ENCODE measurements around the gene SBNO2.
A peak's percentile ranks its signal among the peaks of the same experiment; 100 is the strongest.
"Not testable (repeated sequence)": the region's sequence is repeated elsewhere in the genome, so short reads cannot be mapped to it uniquely, and the experiment has no call there.

SBNO2 gene

DNA sequence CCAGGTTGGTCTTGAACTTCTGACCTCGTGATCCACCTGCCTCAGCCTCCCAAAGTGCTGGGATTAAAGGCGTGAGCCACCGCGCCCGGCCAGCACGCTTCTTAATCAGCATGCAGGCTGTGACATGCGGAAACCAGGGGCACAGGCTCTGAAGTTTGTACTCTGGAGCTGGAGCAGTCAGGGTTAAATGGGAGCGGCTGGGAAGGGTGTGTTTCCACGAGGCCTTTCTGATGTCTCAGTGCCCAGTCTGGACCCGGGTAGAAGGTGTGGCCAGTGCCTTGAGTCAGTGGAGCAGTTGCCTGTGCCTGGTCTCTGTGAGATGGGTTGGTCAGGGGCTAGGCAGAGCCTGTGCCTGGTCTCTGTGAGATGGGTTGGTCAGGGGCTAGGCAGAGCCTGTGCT, 34.8 kb upstream of the SBNO2 start:
- DNase-seq (ENCODE audit: low read depth in 2 of 2), result not testable (repeated sequence)

- DNase-seq (ENCODE audit: low read depth in 2 of 2), result no peak
Observed at GRCh38 chr19:1206864-1207450, 32.9 kb upstream of the SBNO2 start.

DNA sequence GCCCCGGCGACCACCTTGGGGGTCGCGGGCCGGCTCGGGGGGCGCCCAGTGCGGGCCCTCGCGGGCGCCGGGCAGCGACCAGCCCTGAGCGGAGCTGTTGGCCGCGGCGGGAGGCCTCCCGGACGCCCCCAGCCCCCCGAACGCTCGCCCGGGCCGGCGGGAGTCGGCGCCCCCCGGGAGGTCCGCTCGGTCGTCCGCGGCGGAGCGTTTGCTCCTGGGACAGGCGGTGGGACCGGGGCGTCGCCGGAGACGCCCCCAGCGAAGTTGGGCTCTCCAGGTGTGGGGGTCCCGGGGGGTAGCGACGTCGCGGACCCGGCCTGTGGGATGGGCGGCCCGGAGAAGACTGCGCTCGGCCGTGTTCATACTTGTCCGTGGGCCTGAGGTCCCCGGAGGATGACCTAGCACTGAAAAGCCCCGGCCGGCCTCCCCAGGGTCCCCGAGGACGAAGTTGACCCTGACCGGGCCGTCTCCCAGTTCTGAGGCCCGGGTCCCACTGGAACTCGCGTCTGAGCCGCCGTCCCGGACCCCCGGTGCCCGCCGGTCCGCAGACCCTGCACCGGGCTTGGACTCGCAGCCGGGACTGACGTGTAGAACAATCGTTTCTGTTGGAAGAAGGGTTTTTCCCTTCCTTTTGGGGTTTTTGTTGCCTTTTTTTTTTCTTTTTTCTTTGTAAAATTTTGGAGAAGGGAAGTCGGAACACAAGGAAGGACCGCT, 32.2 kb upstream of the SBNO2 start:
- no peak for DNase-seq (ENCODE audit: low read depth in 2 of 2)

DNA sequence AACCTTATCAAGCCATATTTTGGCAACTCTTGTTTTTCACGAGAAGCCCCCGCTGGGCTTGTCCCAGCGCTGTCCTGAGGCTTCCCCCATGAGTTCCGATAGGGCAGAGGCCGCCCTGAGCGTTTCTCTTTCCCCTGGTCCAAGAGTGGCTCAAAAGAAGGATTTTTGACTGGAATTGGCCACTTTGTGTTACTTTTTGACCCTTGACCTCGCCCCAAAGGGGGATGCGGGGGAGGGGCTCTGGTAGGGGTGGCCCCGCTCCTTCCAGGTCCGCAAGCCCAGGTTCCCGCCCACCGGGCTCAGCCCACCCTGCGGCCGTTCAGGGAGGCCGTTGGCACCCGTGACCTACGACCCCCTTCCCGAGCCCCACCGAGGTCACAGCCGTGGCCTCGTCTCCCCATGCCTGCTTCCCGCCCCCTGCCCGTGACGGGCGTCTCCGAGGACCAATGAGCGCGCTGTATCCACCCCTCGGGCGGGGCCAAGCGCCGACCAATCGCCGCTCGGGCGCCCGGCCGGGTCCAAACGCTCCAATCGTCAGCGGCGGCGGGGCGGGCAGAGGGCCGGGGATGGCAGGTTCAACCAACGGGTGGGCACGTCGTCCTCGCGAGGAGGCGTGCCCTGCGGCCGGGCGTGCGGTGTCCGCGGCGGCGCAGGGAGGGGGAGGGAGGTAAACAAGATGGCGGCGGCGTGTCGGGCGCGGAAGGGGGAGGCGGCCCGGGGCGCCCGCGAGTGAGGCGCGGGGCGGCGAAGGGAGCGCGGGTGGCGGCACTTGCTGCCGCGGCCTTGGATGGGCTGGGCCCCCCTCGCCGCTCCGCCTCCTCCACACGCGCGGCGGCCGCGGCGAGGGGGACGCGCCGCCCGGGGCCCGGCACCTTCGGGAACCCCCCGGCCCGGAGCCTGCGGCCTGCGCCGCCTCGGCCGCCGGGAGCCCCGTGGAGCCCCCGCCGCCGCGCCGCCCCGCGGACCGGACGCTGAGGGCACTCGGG, 31.3 kb upstream of the SBNO2 start, which contains the start of gene STK11:
STK11 (plus strand) TSS at position 665 of the 986 bp plus-strand sequence. CDS start 1,136 bp downstream, outside the sequence.
- peak; percentile 99 to 100 for DNase-seq (ENCODE audit: low read depth in 2 of 2)

- DNase-seq (ENCODE audit: low read depth in 2 of 2), result not testable (repeated sequence)
Observed at GRCh38 chr19:1200614-1201013, 26.5 kb upstream of the SBNO2 start.

DNA sequence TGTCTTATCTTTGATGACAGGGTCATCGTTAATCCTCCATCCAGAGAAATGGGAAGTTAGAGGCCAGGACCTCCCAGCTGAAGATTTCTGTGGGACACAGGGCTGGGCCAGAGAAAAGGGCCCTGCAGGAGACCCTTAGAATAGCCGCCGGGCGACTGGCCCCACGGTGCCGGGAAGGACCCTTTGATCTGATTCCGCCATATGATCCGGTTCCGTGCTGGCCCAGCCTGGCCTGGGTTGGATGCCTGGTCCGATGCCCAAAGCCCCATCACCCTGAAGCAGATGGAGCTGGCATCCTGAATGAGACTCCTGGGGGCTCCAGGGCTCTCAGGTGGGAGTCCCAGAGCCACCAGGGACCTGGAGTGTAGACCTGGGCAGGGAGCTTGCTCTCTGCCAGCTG, 25.5 kb upstream of the SBNO2 start:
- DNase-seq (ENCODE audit: low read depth in 2 of 2), result no peak

DNA sequence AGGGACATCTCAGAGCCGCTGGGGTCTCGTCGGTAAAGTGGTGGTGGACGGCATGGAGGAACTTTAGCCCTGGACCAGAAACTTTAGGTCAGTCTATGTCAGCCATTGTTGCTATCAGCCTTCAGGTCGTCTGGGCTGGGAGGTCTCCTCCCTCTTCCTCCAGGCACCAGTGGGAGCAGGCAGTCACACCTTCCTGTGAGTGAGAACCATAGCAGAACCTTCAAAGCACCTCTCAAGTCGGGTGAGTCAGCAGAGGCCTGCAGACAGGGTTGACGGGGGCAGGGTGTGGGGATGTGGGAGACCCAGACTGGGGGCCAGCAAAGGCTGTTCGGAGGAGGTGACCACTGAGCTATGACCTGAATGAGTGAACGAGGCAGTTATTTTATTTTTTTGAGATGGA, 15.4 kb upstream of the SBNO2 start:
- DNase-seq (ENCODE audit: low read depth in 2 of 2), result peak in 1 of 2 donors; percentile 55

DNA sequence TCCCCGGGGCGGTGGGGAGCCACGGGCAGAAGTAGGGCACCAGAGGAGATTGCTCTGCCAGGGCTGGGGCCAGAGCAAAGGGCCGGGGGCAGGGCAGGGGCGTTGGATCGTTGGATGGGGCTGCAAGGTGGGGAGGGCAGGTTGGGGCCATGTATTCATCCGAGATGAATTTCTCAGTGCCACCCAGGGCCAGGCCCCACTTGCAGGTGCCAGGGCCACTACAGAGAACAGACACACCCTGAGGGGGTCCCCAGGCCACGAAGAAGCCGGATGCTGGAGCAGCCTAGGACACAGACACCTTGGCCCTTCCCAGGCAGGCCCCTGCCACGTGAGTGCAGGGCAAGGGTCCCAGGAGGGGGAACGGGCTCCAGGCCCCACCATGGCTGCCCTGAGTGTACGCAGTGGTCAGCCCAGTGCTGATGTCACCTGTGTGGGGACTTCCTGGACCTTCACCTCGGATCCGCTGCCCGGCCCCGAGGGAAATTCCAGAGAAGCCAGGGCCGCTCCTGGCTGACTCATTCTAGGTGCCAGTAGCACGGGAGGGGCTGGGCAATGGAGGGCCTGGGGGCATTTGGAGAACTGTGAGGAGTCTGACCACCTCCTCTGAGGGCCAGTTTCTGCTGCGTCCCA, 9.6 kb upstream of the SBNO2 start:
- DNase-seq (ENCODE audit: low read depth in 2 of 2), result no peak

GRCh38 chr19:1182727-1183126, 8.7 kb upstream of the SBNO2 start:
- DNase-seq (ENCODE audit: low read depth in 2 of 2), result no peak

DNA sequence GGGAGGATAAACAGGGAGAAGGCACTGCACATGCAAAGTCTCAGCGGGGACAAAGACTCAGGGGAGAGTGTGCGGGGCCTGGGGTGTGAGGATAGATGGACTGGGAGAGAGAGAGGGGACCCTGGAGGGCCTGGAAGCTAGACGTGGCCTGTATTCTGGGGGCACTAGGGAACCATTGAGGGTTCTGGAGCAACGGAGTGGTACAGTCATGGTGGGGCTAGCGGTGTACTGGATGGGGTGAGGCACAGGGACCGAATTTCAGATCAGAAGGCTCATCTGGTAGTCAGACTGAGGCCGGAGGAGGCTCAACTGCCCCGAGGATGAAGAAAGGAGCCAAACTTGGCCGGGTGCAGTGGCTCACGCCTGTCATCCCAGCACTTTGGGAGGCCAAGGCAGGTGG, 8.0 kb upstream of the SBNO2 start:
- DNase-seq (ENCODE audit: low read depth in 2 of 2), result no peak

- DNase-seq (ENCODE audit: low read depth in 2 of 2), result no peak
Observed at GRCh38 chr19:1181606-1182005, 7.5 kb upstream of the SBNO2 start.

- no peak for DNase-seq (ENCODE audit: low read depth in 2 of 2)
Observed at GRCh38 chr19:1177322-1178114, 3.5 kb upstream of the SBNO2 start.

- no peak for DNase-seq (ENCODE audit: low read depth in 2 of 2)
Observed at GRCh38 chr19:1173159-1173844, 766 bp downstream of the SBNO2 start.

- no peak for DNase-seq (ENCODE audit: low read depth in 2 of 2)
Observed at GRCh38 chr19:1172353-1173158, 1.5 kb downstream of the SBNO2 start.

- DNase-seq (ENCODE audit: low read depth in 2 of 2), result no peak
Observed at GRCh38 chr19:1171755-1172352, 2.2 kb downstream of the SBNO2 start.

DNA sequence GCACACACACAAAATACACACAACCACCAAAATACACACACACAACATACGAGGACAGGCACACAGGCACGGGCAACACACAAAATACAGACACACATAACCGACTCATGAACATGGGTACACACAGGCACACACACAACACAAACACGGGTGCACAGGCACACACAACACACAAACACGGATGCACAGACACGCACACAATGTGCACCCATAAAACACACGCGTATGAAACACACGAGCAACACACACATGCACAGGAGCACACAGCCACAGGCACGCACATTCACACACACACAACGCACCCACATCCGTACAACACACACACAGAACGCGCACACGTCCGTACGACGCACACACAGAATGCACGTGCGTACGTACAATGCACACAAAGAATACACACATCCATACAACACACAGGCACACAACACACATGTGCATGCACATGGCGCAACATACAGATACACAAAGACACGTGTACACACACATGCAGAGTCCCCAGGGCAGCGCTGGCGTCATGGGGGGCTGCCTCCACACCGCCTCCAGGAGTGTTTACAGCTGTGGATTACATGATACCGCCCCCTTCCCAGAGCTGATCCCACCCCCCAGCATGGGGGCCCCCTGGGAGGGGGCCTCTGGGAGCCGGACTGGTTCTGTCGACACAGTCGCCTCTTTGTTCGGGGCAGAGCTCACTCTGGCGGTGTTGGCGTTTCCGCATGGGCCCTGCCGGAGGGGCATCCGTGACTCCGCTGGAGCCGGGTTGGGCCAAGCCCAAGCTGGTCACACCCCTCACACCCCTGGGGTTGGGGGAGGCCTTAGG, 2.9 kb downstream of the SBNO2 start:
- no peak for DNase-seq (ENCODE audit: low read depth in 2 of 2)

DNA sequence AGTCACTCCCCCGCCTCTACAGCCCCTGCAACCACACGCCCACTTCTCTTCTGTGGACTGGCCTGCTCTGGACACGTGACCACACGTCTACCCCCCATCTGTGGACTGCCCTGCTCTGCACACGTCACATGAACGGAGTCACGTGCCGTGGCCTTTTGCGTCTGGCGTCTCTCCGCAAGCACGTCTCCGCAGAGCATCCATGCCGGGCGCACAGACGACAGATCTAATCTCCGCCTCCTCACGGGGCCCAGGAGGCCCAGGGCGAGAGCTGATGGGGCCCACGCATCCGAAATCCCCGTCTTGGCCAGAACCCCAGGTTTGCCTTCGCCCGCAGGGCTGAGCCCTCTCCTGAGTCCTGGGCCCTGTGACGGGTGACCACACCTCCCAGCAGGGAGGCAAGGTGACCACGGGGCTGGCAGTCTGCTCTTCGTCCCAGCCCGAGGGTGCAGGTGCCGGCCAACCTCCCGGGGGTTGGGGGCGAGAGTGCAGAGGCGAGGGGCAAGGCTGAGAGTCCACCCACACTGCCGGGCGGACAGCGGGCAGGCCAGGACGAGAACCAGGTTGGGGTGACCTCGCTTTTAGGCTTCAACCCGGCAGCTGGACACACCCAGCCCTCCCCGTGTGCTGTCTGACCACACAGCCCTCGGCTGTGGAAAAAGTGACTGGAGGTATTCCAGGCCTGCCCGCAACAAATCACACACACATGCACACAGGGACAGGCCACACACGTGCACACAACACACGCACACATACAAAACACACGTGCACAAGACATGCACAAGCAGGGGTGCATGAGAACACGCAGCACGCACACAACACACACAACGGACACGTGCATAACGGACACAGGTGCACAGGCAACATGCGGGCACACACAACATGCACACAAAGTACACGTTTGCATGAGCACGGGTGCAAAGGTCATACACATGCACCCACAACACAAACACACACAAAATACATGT, 3.9 kb downstream of the SBNO2 start:
- DNase-seq (ENCODE audit: low read depth in 2 of 2), result no peak

Measured in stimulated activated CD8-positive, alpha-beta memory T cell treated with anti-CD3 and anti-CD28 coated beads, Interleukin-15, amount 100 ng/mL, for 48 hours (primary cell).